NCI-H1436 treated with DMSO at 0.1 percent for 48 hours (cell line): ENCODE results near the gene CPT2.

Experiments used
- DNase-seq: peaks from one replicate; lab custom pipeline; 2025; lab: John Stamatoyannopoulos, UW

The CPT2 gene

DNA sequence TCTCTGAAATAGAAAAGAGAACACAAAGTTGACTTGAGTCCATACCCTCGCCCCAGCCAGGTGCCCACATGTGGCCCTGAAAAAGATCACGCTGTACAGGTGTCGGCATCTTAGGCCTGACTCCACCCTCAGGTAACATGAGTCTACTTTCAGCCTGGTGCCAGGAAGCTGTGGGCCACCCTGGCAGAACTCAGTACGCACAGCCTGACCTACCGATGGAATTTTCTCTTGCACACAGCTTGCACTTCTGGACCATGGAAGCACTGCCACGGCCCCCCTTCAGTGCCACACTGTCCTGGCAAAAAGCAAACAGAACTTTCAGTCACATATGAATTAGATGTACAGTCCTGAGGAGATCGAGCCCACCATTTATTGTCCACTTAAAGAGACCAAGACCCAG lies 21.6 kb downstream of the CPT2 start:
- DNase-seq = no peak

DNA sequence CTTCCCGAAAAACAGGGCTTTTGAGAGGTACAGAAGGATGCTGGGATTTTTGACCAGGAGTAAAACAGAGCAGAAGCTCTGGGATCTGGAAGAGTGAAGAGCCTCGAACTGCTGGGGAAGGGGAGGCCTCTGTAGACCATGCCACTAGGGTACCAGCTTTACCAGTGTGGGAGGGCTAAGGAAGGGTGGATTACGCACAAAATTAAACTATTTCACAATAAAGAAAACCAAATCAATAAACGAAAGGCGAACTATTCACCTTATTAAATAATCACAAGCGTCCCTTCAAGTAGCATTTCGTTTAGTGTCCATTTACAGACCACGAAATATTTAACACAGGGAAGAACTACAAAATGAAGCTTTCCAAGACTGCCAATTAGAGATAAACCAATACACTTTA lies 23.1 kb downstream of the CPT2 start:
- DNase-seq = no peak

DNA sequence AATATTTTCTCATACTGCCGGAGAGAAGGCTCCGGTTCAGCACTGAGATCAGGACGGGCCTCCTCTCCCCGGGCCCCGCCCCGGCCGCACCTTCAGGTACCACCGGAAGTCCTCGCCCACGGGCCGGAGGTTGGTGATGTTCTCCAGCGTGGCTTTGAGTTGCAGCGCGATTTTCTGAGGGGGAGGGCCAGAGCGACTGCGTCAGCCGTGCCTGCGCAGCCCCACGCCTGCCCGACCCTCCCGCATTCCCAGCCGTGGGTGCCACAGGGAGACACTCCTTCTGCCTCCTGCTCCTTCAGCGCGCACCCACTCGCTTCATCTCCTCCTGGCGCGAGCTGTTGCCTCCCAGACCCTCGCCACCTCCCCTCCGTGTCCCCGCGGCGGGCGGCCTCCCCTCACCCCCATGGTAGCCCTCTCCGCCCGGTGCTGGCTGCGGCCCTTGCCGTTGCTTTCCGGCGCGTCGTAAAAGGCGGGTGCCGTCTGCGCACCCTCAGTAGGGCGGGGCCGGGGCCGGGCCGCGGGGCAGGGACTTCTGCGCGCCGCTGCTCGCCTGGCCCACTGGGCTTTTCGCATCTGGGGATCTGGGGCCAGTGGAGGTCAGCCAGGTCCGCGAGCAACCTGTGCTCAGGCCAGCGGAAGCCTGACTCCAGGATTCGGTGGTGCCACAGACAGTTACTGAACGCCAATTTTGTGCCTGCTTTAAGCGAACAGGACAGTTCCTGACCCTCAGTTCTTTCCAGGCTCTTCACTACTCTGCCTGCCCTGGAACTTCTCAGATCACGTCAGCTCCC lies 23.7 kb downstream of the CPT2 start, which contains the start of gene CZIB:
TSS of gene CZIB (minus strand) at position 464 of the 791 bp plus-strand sequence. CDS start at position 405, 59 bp downstream.
- peak; percentile 44 for DNase-seq

DNA sequence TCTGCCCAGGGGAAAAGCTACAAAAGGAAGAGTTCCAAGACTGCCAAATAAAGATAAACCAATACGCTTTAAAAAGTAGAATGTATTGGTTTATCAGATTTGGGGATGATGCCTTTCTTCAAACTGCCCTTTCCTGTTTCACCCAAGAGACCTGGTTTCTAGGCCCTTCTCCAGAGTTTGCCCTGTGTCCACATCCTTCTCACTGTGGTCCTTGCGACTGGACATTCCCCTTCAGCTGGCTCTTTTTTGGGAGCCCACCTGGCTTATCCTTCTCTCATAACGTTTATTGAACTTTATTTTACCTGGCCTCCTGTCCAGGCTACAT lies 24.3 kb downstream of the CPT2 start:
- no peak for DNase-seq

DNA sequence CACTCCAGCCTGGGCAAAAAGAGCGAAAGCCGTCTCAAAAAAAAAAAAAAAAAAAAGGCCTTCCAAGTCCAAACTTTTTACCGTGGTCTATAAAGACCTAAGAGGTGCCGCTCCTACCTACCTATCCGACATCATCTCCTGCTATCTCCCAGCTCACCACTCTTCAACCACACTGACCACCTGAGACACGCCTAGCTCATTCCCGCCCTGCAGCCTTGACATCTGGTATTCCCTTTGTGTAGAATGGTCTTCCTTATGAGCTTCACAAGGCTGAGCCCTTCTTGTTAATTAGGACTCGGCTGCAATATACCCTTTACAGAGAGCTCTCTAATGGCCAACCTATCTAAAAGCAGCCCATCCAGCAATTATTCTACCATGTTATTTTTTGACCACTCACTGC lies 41.0 kb downstream of the CPT2 start:
- no peak for DNase-seq

DNA sequence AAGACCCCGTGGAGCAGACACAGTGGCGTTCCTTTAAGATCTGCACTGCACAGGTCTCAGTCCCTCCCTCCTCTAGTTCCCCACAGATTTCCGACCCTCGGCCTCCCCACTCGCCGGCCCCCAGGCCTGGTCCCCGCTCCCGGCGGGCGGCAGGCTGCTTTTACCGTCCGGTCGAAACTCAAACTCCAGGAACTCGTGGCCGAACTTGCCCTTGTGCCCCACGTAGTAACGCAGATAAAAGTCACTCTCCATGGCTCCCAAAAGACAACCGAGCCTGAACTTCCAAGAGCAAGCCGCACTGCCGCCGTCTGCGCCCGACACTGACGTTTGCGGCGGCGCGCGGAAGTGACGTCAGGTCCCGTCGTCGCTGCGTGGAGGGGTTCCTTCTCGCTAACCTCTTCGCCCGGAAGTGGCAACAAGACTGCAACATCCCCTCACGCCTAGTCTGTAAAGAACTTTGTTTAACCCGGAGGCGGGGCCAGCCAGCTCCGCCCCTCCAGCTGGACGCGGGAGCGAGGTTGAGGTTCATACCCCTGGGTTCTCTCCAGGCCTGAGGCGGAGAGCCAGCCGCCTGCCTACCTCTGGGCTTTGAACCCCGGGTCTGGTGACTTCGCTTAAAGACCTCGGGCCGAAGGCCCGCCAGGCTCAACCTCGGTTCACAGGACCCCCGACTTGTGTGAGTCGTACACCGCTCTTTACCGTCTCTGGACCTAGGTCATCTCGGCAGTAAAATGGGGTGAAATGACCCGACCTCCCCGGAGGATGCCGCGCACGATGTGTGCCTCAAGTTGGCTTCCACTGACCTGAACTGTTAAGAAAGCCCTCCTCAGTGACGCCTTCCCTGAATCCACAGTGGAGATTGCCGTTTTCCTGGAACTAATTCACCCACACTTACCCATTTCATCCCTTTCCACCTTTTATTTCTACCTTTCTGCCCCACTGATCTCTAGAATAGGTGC lies 41.9 kb downstream of the CPT2 start, which contains the start of gene MAGOH:
TSS of gene MAGOH (minus strand) at position 322 of the 959 bp plus-strand sequence. CDS start at position 252, 70 bp downstream.
- DNase-seq = peak; percentile 59

DNA sequence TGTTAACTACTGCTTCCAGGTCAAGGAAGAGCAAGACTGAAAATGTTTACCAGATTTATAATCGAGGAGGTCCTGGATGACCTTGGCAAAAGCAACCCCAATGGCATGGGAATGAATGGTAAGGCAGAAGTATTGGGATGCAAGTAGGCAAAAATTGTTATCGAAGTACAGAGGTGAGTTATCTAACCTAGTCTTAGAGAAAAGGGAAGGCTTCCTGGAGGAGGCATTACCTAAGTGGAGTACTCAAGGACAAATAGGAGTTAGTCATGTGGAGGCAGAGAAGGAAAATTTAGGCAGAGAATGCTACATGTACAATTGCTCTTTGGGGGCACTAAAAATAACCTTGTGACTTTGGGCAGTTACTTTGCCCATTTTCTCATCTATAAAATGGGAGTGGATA lies 45.2 kb downstream of the CPT2 start:
- no peak for DNase-seq

DNA sequence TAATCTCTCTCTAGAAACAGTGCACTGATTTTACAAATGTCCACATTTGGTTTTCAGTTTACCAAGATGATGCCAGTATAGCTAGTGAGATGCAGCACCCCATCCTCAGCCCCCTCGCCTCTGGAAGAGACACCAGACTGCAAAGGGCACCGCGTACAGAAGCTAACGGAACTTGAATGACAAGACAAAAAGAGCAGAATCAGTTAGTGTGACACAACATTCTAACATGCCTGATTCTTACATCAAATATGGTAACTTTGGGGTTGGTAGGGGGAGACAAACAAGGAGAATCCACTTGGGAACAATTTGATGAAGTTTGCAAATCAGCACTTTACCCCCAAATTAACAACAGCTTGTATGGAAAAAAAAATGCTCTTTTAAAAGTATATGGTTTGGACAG lies 45.8 kb downstream of the CPT2 start:
- DNase-seq = no peak

DNA sequence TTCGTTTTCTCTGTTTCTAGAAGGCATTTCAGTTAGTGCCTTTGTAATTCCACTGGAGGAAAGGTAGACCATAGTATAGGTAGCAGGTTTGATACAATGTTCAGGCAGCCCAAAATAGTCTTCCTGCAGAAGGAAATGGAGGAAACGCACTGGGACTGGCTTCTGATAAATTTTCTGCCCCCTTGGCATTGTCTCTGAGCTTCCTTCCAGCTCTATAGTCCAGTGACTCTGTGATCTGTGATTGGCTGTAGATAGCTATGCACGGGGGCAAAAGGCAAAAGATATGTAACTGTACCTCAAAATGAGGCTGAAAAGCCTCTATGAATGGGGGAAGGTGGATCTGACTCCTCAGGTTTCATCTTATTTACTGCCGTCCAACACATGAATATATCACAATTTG lies 47.5 kb downstream of the CPT2 start:
- DNase-seq = no peak

DNA sequence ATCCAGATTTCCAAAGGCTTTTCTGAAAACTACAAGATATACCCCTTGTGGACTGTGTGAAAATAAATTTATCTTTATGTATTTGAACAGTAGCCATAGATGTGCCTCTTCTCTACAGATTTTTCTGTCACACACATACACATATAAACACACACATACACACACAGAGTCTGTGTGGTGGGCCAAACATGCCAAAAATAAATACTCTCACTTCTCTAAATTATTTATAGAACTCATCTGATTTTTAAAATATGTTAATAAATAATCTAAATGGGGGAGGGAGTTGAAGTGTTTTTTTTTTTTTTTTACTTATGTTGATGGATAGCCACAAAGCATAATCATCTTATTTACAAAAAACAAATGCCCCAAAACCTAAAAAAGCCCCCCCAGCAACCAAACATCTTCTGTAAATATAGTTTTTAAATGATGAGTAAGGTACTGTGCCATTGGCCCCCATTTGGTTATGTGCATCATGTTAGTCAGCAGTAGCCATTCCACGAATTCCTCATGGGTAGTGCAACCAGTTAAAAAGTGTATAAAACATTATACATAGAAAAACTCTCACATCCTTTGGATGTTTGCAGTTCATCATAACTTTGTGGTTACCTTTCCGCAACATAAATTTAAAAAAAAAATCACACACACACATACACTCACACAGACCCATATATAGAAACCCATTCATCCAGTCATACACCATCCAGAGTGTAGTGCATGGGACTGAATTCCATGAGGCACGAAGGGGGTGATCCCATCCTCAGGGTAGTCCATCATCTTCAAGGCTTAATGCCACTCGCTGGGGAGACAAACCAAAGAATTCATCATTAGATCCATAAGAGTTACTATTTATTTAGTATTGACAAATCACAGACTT lies 49.9 kb downstream of the CPT2 start:
- DNase-seq = no peak

DNA sequence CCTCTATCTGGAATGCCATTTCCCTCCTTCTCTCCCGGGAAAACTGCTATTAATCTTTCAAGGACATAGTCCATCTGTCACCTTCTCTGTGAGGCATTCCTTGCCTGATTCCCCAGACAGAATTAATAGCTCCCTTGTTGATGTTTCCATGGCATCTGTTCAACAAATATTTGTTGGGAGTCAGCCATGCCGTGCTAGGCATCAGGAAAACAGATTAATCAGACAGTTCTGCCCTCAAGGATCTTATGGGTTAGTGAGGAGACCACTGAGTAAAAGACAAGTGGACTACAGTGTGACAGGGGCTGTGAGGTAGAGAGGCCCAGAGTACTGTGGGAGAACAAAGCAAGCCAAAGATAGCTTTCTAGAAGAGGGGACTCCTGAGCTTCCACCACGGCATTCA lies 53.1 kb downstream of the CPT2 start:
- DNase-seq = no peak

DNA sequence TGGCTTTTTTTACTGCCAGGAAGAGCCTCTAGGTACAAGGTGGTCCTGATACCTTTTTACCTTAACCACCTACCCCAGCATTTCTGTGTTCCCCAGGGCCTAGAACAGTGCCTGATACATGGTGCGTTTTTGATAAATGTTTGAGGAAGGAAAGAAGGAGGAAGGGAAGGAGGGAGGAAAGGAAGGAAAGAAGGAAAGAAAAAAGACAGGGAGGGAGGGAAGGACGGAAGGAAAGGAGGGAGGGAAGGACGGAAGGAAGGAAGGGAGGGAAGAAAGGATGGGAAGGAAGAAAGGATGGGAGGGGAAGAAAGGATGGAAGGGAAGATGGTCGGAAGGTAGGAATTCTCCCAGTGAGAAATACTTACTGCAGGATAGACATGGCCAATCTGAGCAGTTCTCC lies 53.7 kb downstream of the CPT2 start:
- no peak for DNase-seq

DNA sequence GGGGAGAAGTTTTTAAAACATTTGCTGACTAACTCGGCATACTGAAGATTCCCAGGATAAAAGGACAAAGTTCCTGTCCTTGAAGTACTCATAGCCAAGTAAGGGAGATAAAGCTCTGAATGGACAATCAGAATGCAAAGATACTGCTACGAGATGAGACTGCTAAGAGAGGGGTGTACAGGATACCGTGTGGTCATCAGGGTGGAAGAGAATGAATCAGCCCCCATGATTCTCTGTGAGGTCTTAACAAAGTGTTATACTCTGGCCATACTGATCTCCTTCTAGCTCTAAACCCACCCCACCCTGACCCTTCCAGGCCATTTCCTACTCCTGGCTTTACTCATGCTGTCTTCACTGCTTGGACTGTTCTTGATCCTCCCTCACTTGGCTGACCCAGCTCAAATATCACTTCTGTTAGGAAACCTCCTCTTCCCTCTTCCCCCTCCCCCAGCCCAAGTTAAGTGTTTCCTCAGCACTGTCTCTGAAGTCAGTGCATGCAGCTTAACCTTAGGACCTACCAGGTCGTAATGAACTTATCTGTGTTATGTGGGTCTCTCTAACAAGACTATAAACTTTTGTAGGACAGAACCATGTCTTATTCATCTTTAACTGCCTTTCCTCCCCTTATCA lies 57.5 kb downstream of the CPT2 start:
- no peak for DNase-seq

DNA sequence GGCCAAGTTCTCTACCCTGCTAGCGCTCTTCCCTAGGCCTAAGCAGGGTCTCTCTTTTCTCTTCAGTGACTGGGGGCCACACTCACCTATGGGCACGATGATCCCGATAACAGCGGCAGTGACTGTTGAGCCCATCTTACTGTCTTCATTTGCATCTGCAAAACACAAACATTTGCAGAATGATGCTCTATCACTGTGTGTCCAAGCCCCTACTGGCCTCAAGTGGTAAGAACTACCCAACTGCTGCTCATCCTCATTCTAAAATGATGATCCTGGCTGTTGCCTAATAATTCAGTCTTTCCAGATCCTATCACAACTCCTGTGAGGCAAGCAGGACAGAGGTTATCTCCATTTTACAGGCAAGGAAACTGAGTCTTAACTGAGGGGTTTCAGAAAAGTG lies 58.4 kb downstream of the CPT2 start:
- no peak for DNase-seq

DNA sequence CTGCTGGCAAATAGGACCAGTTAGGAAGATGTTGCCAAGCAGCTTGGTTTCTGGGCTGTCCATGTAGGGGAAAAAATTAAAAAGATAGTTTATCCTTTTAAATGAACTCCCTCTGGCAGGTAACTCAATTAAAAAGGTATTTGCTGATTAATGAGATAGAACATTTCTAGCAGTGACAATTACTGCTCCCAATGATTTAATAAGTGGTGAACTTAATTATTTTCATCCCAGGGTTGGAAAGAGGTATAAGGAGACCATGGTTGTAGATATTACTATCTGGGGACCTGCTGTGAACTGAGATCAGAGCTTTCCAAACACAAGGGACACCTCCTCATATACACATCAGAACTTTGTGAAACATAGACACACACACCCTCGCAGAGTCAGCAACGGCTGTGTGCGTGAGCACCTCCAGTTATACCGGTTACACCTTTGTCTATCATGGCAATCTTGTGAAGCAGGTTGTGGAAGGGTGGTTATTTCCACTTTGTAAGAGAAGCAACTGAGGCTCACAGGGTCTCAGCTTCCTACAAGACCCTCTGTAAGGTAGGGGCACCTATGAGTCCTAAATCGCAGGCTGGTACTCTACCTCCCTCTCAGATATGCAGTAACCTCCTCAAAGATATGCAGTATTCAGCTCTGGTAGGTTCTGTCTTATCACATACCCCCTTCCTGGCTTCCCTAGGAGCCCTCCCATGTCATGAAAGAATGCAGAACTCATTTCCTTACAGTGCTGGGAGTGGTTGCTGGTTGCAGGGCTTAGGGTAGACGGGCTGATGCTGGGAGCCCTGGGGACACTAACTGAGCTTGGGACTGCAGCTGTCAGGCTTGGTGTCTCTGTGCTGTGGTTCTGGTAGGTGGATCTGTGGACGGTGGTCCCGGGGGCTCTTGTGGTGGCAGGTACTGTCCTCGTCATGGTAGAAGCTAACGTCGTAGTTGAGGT lies 60.2 kb downstream of the CPT2 start:
- no peak for DNase-seq

DNA sequence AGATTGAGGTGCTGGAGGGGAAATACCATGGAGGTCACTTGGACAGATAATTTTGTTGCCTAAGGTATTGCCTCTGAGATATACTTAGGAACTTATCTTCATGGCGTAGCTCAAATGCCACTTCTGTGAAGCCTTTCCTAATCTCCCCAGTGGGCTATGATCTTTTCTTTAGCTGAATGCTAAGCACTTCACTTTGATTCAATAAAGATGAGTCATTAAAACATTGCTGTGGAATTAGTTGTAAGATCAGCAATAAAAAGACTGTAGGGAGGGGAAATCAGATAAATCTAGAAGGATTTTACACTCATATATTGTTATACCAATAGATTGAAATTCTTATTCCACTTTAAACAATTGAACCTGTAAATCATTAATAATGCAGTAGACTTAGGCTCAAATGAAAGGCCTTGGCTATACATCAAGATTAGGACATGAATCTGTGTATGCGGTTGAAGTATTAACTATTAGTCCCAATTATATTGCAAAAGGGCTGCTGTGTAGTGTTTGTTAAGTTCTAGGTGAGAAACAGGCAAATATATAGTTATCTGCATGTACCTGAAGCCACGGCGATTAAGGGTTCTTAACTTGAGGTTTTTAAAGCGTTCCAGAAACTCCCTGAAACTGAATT lies 60.9 kb downstream of the CPT2 start:
- DNase-seq = no peak

DNA sequence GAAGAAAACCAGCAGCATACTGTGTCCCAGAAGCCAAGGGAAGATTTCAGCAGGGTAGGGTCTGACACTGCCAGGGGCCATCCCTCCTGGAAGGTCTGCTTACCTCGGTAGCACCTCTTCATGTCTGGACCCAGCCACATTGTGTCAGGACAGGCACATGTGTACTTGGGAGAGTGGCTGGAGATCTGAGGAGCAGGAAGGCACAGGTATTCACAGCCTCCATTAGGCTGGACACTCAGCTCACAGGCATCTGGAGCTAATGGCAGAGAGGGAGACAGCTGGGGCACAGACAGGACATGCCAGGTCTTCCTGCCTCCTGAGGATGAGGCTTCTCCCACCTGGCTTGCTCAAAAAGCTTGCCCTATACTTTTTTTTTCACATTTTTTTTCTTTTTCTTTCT lies 61.6 kb downstream of the CPT2 start:
- DNase-seq = no peak

DNA sequence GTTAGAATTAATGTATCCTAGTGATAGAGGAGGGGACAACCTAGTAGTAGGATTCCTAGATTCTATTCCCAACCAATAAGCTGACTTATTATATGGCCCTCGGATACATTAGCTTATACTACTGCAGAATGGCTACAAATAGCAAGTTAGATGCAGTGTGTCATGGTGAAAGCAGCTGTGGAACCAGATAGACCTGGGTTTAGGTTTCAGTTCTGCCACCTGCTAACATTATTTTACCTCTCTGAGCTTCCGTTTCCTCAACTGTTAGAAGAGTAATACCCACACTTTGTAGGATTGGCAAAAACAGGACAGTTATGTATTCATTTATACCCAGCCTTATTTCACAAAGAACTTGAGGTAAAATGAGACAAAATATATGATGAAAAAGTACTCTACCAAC lies 63.3 kb downstream of the CPT2 start:
- DNase-seq = no peak

DNA sequence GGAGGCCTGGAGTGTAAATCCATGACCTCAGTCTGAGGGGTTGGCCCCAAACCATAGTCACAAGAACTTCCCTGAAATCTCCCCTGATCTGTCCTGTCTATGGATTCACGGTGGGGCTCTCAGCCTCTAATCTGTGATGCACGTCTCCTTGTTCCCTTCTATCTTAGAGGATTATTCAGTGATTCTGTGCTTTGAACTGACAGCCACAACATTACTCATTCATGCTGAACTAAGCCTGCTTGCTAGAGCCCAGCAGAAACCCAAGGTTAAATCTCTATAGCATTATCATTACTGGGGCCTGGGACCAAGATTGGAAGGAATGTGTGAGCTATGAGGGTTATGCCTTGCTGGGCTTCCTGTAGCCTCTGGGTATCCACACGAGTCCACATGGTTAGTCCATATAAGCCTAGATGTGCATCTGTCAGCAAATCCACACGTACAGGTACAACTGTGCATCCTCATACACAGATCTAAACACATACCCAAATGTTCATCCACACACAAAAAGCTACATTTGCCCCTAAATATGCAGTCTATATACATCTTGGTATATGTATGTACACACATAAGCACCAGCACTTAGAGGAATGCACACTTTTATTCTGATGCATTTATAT lies 64.1 kb downstream of the CPT2 start:
- no peak for DNase-seq

DNA sequence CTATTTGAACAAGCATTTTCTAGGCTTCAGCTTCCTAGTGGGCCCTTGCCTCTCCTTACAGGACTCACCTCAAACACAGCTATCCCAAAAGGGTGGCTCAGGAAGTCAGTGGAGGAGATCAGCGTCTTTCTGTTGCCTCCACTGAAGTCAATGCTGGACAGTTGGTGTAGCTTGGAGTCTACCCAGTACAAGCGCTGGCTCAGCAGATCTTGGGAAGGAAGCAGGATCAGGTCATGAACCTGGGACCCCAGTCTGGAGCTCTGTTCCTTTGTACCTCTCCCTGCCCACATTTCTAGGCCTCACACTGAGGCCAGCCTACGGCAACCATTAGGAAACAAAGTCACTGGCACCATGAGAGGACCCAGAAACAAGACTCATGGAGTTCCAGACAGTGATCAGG lies 65.4 kb downstream of the CPT2 start:
- DNase-seq = no peak
